ENCODE results near the gene CD99. TPM values are rescaled to one million over a fixed set of nuclear protein-coding genes. Genes with fewer than 3 reads are reported as not detected.

CD99 gene
- total RNA-seq, 4 donors from 2014 or later, result 285 to 421 (median 292) TPM

GRCh38 chrX:2656257-2656836 lies 34.7 kb upstream of the CD99 start:
- Histone ChIP-seq H3K36me3 (no peaks in the 10 kb centered on the region), H3K27me3 (no peaks in the 10 kb centered on the region), H3K27ac (no peak overlapping the region), H3K4me3 (no peak overlapping the region), H3K4me1 (no peaks in the 10 kb centered on the region), H3K9me3 (no peaks in the 10 kb centered on the region)
- 70 to 86% methylated on average over 6 to 7 of the region's 7 CpGs for WGBS, 2 donors (ENCODE audit: low coverage in 1 of 2)
- no peak for TF ChIP-seq POLR2A (IDR thresholded peaks at IDR 0.05)
- no peak for TF ChIP-seq POLR2AphosphoS5 (IDR thresholded peaks at IDR 0.05)
- TF ChIP-seq CTCF (IDR thresholded peaks at IDR 0.05), result no peak
- no peak for TF ChIP-seq EP300 (IDR thresholded peaks at IDR 0.05)
- ATAC-seq, result no peak

- no peak for ATAC-seq
- whole genome bisulfite sequencing, 2 donors (ENCODE audit: low coverage in 1 of 2), result 81 to 83% methylated on average over 6 of the region's 6 CpGs
- H3K27me3 ChIP-seq, result no peaks in the 10 kb centered on the region
- no peak overlapping the region for H3K4me3 ChIP-seq
- no peaks in the 10 kb centered on the region for H3K4me1 ChIP-seq
- H3K27ac ChIP-seq, result no peak overlapping the region
- TF ChIP-seq CTCF (IDR thresholded peaks at IDR 0.05), result no peak
- TF ChIP-seq EP300 (IDR thresholded peaks at IDR 0.05), result no peak
- TF ChIP-seq POLR2AphosphoS5 (IDR thresholded peaks at IDR 0.05), result no peak
- TF ChIP-seq POLR2A (IDR thresholded peaks at IDR 0.05), result no peak
- no peaks in the 10 kb centered on the region for H3K36me3 ChIP-seq
- H3K9me3 ChIP-seq, result no peaks in the 10 kb centered on the region
These were observed 33.5 kb upstream of the CD99 start for GRCh38 chrX:2657532-2658113.

- Histone ChIP-seq H3K27me3 (no peaks in the 10 kb centered on the region), H3K36me3 (no peaks in the 10 kb centered on the region), H3K4me1 (no peaks in the 10 kb centered on the region), H3K9me3 (no peaks in the 10 kb centered on the region), H3K27ac (no peak overlapping the region), H3K4me3 (no peak overlapping the region)
- 79% methylated on average over 4 to 5 of the region's 5 CpGs for WGBS, 2 donors (ENCODE audit: low coverage in 1 of 2)
- TF ChIP-seq POLR2AphosphoS5 (IDR thresholded peaks at IDR 0.05) (no peak), CTCF (IDR thresholded peaks at IDR 0.05) (no peak), POLR2A (IDR thresholded peaks at IDR 0.05) (no peak), EP300 (IDR thresholded peaks at IDR 0.05) (no peak)
- ATAC-seq, result no peak
These were observed 32.4 kb upstream of the CD99 start for GRCh38 chrX:2658585-2659292.

GRCh38 chrX:2662586-2662985 lies 28.5 kb upstream of the CD99 start:
- H3K4me1 ChIP-seq, result no peaks in the 10 kb centered on the region
- ATAC-seq, result no peak
- H3K27me3 ChIP-seq, result no peaks in the 10 kb centered on the region
- TF ChIP-seq EP300 (IDR thresholded peaks at IDR 0.05) (no peak), POLR2AphosphoS5 (IDR thresholded peaks at IDR 0.05) (no peak), CTCF (IDR thresholded peaks at IDR 0.05) (no peak), POLR2A (IDR thresholded peaks at IDR 0.05) (no peak)
- H3K4me3 ChIP-seq, result no peak overlapping the region
- no peak overlapping the region for H3K27ac ChIP-seq
- no peaks in the 10 kb centered on the region for H3K9me3 ChIP-seq
- 52 to 74% methylated on average over 3 of the region's 5 CpGs for WGBS, 2 donors (ENCODE audit: low coverage in 1 of 2)
- no peaks in the 10 kb centered on the region for H3K36me3 ChIP-seq

GRCh38 chrX:2664502-2664901 lies 26.6 kb upstream of the CD99 start:
- H3K9me3 ChIP-seq, result no peaks in the 10 kb centered on the region
- TF ChIP-seq EP300 (IDR thresholded peaks at IDR 0.05) (no peak), CTCF (IDR thresholded peaks at IDR 0.05) (no peak), POLR2AphosphoS5 (IDR thresholded peaks at IDR 0.05) (no peak), POLR2A (IDR thresholded peaks at IDR 0.05) (no peak)
- no peaks in the 10 kb centered on the region for H3K27me3 ChIP-seq
- no peak overlapping the region for H3K4me3 ChIP-seq
- H3K4me1 ChIP-seq, result no peaks in the 10 kb centered on the region
- H3K36me3 ChIP-seq, result no peaks in the 10 kb centered on the region
- no peak for ATAC-seq
- peak overlapping the region in 1 of 4 donors; percentile 0 for H3K27ac ChIP-seq
- WGBS, 2 donors (ENCODE audit: low coverage in 1 of 2), result 48 to 80% methylated on average over 1 to 4 of the region's 10 CpGs
